HG03196 (cell line): ENCODE results near the gene LDLRAD4.
"Not testable (repeated sequence)": the region's sequence is repeated elsewhere in the genome, so short reads cannot be mapped to it uniquely, and the experiment has no call there.

Experiments used
- ATAC-seq: cut with Tn5 transposase; IDR thresholded peaks from one replicate; pipeline ENCODE4 v1.9.1; 2021; ENCODE audit not compliant: unreplicated experiment

Gene LDLRAD4

GRCh38 chr18:13245481-13246000, 27.0 kb downstream of the LDLRAD4 start:
- no peak for ATAC-seq

GRCh38 chr18:13246121-13246520, 27.6 kb downstream of the LDLRAD4 start:
- ATAC-seq = no peak

- ATAC-seq = no peak
These were observed 28.0 kb downstream of the LDLRAD4 start for GRCh38 chr18:13246591-13246990.

GRCh38 chr18:13247506-13247905, 28.9 kb downstream of the LDLRAD4 start:
- ATAC-seq = no peak

- no peak for ATAC-seq
These were observed 34.3 kb downstream of the LDLRAD4 start for GRCh38 chr18:13252686-13253410.

- ATAC-seq = no peak
These were observed 35.5 kb downstream of the LDLRAD4 start for GRCh38 chr18:13253786-13254688.

- ATAC-seq = no peak
These were observed 36.7 kb downstream of the LDLRAD4 start for GRCh38 chr18:13254971-13255927.

GRCh38 chr18:13256444-13257305, 38.1 kb downstream of the LDLRAD4 start:
- no peak for ATAC-seq

- no peak for ATAC-seq
These were observed 38.9 kb downstream of the LDLRAD4 start for GRCh38 chr18:13257361-13257980.

GRCh38 chr18:13258921-13259320, 40.4 kb downstream of the LDLRAD4 start:
- no peak for ATAC-seq

- no peak for ATAC-seq
These were observed 41.1 kb downstream of the LDLRAD4 start for GRCh38 chr18:13259701-13260100.

GRCh38 chr18:13260197-13260934, 41.8 kb downstream of the LDLRAD4 start:
- no peak for ATAC-seq

GRCh38 chr18:13260935-13261640, 42.5 kb downstream of the LDLRAD4 start:
- ATAC-seq = no peak

GRCh38 chr18:13261661-13262357, 43.2 kb downstream of the LDLRAD4 start:
- ATAC-seq = no peak

- ATAC-seq = not testable (repeated sequence)
These were observed 43.8 kb downstream of the LDLRAD4 start for GRCh38 chr18:13262358-13262680.

GRCh38 chr18:13262839-13263691, 44.5 kb downstream of the LDLRAD4 start:
- ATAC-seq = no peak
